Measurements from ENCODE around the gene EPC1.

DNA sequence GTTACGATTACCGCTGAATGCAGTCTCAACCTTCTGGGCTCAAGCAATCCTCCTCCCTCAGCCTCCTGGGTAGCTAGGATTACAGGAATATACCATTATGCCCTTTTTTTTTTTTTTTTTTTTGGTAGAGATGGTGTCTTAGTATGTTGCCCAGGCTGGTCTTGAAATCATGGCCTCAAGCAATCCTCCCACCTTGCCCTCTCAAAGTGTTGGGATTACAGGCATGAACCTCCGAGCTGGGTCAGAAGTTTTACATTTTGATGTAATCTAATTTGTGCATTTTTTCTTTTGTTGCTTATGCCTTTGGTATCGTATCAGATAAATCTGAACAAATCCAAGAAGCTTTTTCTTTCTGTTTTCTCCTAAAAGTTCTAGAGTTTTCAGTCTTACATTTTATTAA lies 87.4 kb downstream of the EPC1 start:
- TF ChIP-seq, protein P1, sequence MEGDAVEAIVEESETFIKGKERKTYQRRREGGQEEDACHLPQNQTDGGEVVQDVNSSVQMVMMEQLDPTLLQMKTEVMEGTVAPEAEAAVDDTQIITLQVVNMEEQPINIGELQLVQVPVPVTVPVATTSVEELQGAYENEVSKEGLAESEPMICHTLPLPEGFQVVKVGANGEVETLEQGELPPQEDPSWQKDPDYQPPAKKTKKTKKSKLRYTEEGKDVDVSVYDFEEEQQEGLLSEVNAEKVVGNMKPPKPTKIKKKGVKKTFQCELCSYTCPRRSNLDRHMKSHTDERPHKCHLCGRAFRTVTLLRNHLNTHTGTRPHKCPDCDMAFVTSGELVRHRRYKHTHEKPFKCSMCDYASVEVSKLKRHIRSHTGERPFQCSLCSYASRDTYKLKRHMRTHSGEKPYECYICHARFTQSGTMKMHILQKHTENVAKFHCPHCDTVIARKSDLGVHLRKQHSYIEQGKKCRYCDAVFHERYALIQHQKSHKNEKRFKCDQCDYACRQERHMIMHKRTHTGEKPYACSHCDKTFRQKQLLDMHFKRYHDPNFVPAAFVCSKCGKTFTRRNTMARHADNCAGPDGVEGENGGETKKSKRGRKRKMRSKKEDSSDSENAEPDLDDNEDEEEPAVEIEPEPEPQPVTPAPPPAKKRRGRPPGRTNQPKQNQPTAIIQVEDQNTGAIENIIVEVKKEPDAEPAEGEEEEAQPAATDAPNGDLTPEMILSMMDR (IDR thresholded peaks at IDR 0.05; ENCODE audit: low read length) = no peak
- no peak for TF ChIP-seq EZH2 (IDR thresholded peaks at IDR 0.05; ENCODE audit: borderline replicate concordance, low read length)
